ENCODE measurements around the gene GADD45GIP1. TPM values are rescaled to one million over a fixed set of nuclear protein-coding genes. Genes with fewer than 3 reads are reported as not detected.
"Not testable (repeated sequence)": the region's sequence is repeated elsewhere in the genome, so short reads cannot be mapped to it uniquely, and the experiment has no call there.

GADD45GIP1 gene
- polyA plus RNA-seq, 1 experiment: 31.6 TPM

GRCh38 chr19:12924621-12925310, 32.3 kb downstream of the GADD45GIP1 start:
- TF ChIP-seq CTCF (IDR thresholded peaks at IDR 0.05; ENCODE audit: low read depth, low read length): no peak
- Histone ChIP-seq H3K9me3 (ENCODE audit: control insufficient read depth, insufficient read depth, low read length) (no peaks in the 10 kb centered on the region; the same call in 1 of the 2 replicates), H3K27ac (ENCODE audit: low read depth, low read length) (no peak overlapping the region), H3K27me3 (ENCODE audit: control insufficient read depth, insufficient read depth, low read length) (no peaks in the 10 kb centered on the region), H3K4me3 (ENCODE audit: low read depth, low read length) (no peak overlapping the region)
- ChIA-PET POLR2A (no interaction called here), CTCF (no interaction called here)
- no peak for DNase-seq (ENCODE audit: low read depth, low spot score)

GRCh38 chr19:12922959-12923358, 34.1 kb downstream of the GADD45GIP1 start:
- TF ChIP-seq CTCF (IDR thresholded peaks at IDR 0.05; ENCODE audit: low read depth, low read length): no peak
- ChIA-PET CTCF (no interaction called here), POLR2A (no interaction called here)
- Histone ChIP-seq H3K4me3 (ENCODE audit: low read depth, low read length) (no peak overlapping the region), H3K9me3 (ENCODE audit: control insufficient read depth, insufficient read depth, low read length) (peaks cover 6% of the 10 kb centered on the region; the same call in 1 of the 2 replicates), H3K27ac (ENCODE audit: low read depth, low read length) (no peak overlapping the region), H3K27me3 (ENCODE audit: control insufficient read depth, insufficient read depth, low read length) (no peaks in the 10 kb centered on the region)
- DNase-seq (ENCODE audit: low read depth, low spot score): no peak

GRCh38 chr19:12921047-12921446, 36.0 kb downstream of the GADD45GIP1 start:
- DNase-seq (ENCODE audit: low read depth, low spot score): no peak
- peaks cover 6% of the 10 kb centered on the region; the same call in 1 of the 2 replicates for H3K9me3 ChIP-seq (ENCODE audit: control insufficient read depth, insufficient read depth, low read length)
- CTCF ChIA-PET: interaction anchor here (0.6 to 1.0 kb wide), 3 partner anchors 11 to 156 kb away, joined by 3 to 7 read pairs (median 4); no protein-coding TSS in a partner anchor
- no peak overlapping the region for H3K27ac ChIP-seq (ENCODE audit: low read depth, low read length)
- no peak for TF ChIP-seq CTCF (IDR thresholded peaks at IDR 0.05; ENCODE audit: low read depth, low read length)
- no peak overlapping the region for H3K4me3 ChIP-seq (ENCODE audit: low read depth, low read length)
- H3K27me3 ChIP-seq (ENCODE audit: control insufficient read depth, insufficient read depth, low read length): no peaks in the 10 kb centered on the region
- POLR2A ChIA-PET: interaction anchor here (0.6 to 1.9 kb wide), 3 partner anchors 12 to 1126 kb away, joined by 5 to 13 read pairs (median 9); partner anchors contain the start of gene FARSA

GRCh38 chr19:12918253-12918652, 38.8 kb downstream of the GADD45GIP1 start:
- no peak for TF ChIP-seq CTCF (IDR thresholded peaks at IDR 0.05; ENCODE audit: low read depth, low read length)
- ChIA-PET POLR2A (interaction anchor here (0.7 kb wide), 1 partner anchor 26 kb away, joined by 8 read pairs; no protein-coding TSS in a partner anchor), CTCF (no interaction called here)
- no peak overlapping the region for H3K27ac ChIP-seq (ENCODE audit: low read depth, low read length)
- DNase-seq (ENCODE audit: low read depth, low spot score): no peak
- no peak overlapping the region for H3K4me3 ChIP-seq (ENCODE audit: low read depth, low read length)
- H3K9me3 ChIP-seq (ENCODE audit: control insufficient read depth, insufficient read depth, low read length): peaks cover 6% of the 10 kb centered on the region; the same call in 1 of the 2 replicates
- no peaks in the 10 kb centered on the region for H3K27me3 ChIP-seq (ENCODE audit: control insufficient read depth, insufficient read depth, low read length)

GRCh38 chr19:12915860-12916259, 41.2 kb downstream of the GADD45GIP1 start:
- CTCF ChIA-PET: interaction anchor here (1.4 kb wide), 1 partner anchor 68 kb away, joined by 3 read pairs; no protein-coding TSS in a partner anchor
- POLR2A ChIA-PET: interaction anchor here (0.6 kb wide), 1 partner anchor 25 kb away, joined by 3 read pairs; no protein-coding TSS in a partner anchor

More at GRCh38 chr19:12915860-12916259, 41.2 kb downstream of the GADD45GIP1 start:
- not testable (repeated sequence) for H3K9me3 ChIP-seq (ENCODE audit: control insufficient read depth, insufficient read depth, low read length); H3K27me3 ChIP-seq (ENCODE audit: control insufficient read depth, insufficient read depth, low read length); H3K27ac ChIP-seq (ENCODE audit: low read depth, low read length); DNase-seq (ENCODE audit: low read depth, low spot score); H3K4me3 ChIP-seq (ENCODE audit: low read depth, low read length)

All from AG04450 (cell line).